Measurements from ENCODE around the gene KIF5C.

DNA sequence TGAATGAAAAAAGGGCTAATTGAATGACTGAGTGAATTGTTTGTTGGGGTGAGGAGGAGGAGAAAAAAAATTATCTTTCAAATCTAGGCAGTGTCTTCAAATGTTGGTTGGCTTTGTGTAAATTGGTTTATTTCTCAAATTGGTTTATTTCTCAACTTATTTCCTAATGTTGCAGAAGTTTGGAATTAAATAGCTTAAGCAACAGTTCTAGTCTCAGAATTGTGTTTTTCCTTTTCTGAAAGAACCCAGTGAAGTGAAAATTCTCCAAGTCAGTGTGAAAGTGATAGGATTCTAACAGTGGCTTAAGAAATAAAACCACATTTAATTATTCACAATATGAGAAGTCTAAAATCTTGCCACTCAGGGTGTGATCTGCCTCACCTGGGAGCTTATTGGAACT lies 108.9 kb downstream of the KIF5C start:
- TF ChIP-seq, protein P1, sequence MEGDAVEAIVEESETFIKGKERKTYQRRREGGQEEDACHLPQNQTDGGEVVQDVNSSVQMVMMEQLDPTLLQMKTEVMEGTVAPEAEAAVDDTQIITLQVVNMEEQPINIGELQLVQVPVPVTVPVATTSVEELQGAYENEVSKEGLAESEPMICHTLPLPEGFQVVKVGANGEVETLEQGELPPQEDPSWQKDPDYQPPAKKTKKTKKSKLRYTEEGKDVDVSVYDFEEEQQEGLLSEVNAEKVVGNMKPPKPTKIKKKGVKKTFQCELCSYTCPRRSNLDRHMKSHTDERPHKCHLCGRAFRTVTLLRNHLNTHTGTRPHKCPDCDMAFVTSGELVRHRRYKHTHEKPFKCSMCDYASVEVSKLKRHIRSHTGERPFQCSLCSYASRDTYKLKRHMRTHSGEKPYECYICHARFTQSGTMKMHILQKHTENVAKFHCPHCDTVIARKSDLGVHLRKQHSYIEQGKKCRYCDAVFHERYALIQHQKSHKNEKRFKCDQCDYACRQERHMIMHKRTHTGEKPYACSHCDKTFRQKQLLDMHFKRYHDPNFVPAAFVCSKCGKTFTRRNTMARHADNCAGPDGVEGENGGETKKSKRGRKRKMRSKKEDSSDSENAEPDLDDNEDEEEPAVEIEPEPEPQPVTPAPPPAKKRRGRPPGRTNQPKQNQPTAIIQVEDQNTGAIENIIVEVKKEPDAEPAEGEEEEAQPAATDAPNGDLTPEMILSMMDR (IDR thresholded peaks at IDR 0.05), result no peak
- TF ChIP-seq EP300 (IDR thresholded peaks at IDR 0.05), result no peak
- no peak for TF ChIP-seq POLR2A (IDR thresholded peaks at IDR 0.05)
